ENCODE measurements around the gene RRAS2. TPM values are rescaled to one million over a fixed set of nuclear protein-coding genes. Genes with fewer than 3 reads are reported as not detected.

RRAS2 gene
- polyA plus RNA-seq, 3 donors, result 0.19 to 0.31 TPM; not detected in 1

GRCh38 chr11:14320020-14320419 is 39.0 kb downstream of the RRAS2 start:
- TF ChIP-seq CTCF (IDR thresholded peaks at IDR 0.05), result no peak
- no peaks in the 10 kb centered on the region for H3K79me2 ChIP-seq (ENCODE audit: insufficient read depth, low read length)
- H3K27me3 ChIP-seq (ENCODE audit: control insufficient read depth in 2 of 2, insufficient read depth in 2 of 2, low read length in 2 of 2), result no peaks in the 10 kb centered on the region
- H4K20me1 ChIP-seq (ENCODE audit: insufficient read depth, low read length), result no peaks in the 10 kb centered on the region
- Mint-ChIP-seq H3K4me3 (no peak overlapping the region), H3K27ac (no peak overlapping the region), H3K36me3 (no peaks in the 10 kb centered on the region), H3K27me3 (ENCODE audit: low read depth in 3 of 3) (peaks cover 2 to 8% (median 8%) of the 10 kb centered on the region in 3 donors), H3K4me1 (no peaks in the 10 kb centered on the region), H3K9me3 (no peaks in the 10 kb centered on the region)
- WGBS (ENCODE audit: insufficient coverage), result no CpG with 5 or more reads among the region's 3 CpGs
- no peak overlapping the region for H2AFZ ChIP-seq (ENCODE audit: insufficient read depth, low read depth, low read length, poor library complexity, severe bottlenecking)
- intact Hi-C loops (cut with micrococcal nuclease), result no loop called here
- DNase-seq, result no peak
- no peaks in the 10 kb centered on the region for H3K36me3 ChIP-seq (replicated peaks in 1 of 2; ENCODE audit: control insufficient read depth in 1 of 2, insufficient read depth in 2 of 2, low read length in 2 of 2)
- H3K4me1 ChIP-seq (ENCODE audit: control insufficient read depth in 1 of 2, insufficient read depth in 2 of 2, low read length in 2 of 2), result no peaks in the 10 kb centered on the region
- no peak overlapping the region for H3K9ac ChIP-seq (ENCODE audit: insufficient read depth, low read length, poor library complexity, severe bottlenecking)
- no peaks in the 10 kb centered on the region for H3K9me3 ChIP-seq (replicated peaks in 1 of 2; ENCODE audit: control insufficient read depth in 1 of 2, insufficient read depth in 1 of 2, low read length in 2 of 2)
- no peak overlapping the region for H3K4me3 ChIP-seq (replicated peaks in 1 of 3; ENCODE audit: low read depth in 2 of 3, low read length in 3 of 3)
- H3K27ac ChIP-seq (ENCODE audit: low read depth in 1 of 2, low read length in 2 of 2), result no peak overlapping the region
- H3K4me2 ChIP-seq (replicated peaks; ENCODE audit: extremely low read depth, low read length, poor library complexity, severe bottlenecking), result no peak overlapping the region

GRCh38 chr11:14318581-14318981 is 40.4 kb downstream of the RRAS2 start:
- WGBS (ENCODE audit: insufficient coverage), result no CpG with 5 or more reads among the region's 1 CpG
- TF ChIP-seq CTCF (IDR thresholded peaks at IDR 0.05), result no peak
- Histone ChIP-seq H3K79me2 (ENCODE audit: insufficient read depth, low read length) (no peaks in the 10 kb centered on the region), H3K9ac (ENCODE audit: insufficient read depth, low read length, poor library complexity, severe bottlenecking) (no peak overlapping the region), H3K9me3 (replicated peaks in 1 of 2; ENCODE audit: control insufficient read depth in 1 of 2, insufficient read depth in 1 of 2, low read length in 2 of 2) (no peaks in the 10 kb centered on the region), H3K4me2 (replicated peaks; ENCODE audit: extremely low read depth, low read length, poor library complexity, severe bottlenecking) (no peak overlapping the region), H3K27ac (ENCODE audit: low read depth in 1 of 2, low read length in 2 of 2) (no peak overlapping the region), H3K36me3 (replicated peaks in 1 of 2; ENCODE audit: control insufficient read depth in 1 of 2, insufficient read depth in 2 of 2, low read length in 2 of 2) (no peaks in the 10 kb centered on the region), H3K4me1 (ENCODE audit: control insufficient read depth in 1 of 2, insufficient read depth in 2 of 2, low read length in 2 of 2) (no peaks in the 10 kb centered on the region), H2AFZ (ENCODE audit: insufficient read depth, low read depth, low read length, poor library complexity, severe bottlenecking) (no peak overlapping the region), H4K20me1 (ENCODE audit: insufficient read depth, low read length) (no peaks in the 10 kb centered on the region), H3K4me3 (replicated peaks in 1 of 3; ENCODE audit: low read depth in 2 of 3, low read length in 3 of 3) (no peak overlapping the region), H3K27me3 (ENCODE audit: control insufficient read depth in 2 of 2, insufficient read depth in 2 of 2, low read length in 2 of 2) (no peaks in the 10 kb centered on the region)
- H3K4me3 Mint-ChIP-seq, result no peak overlapping the region
- no peaks in the 10 kb centered on the region for H3K4me1 Mint-ChIP-seq
- DNase-seq, result no peak
- intact Hi-C loops (cut with micrococcal nuclease), result no loop called here
- no peaks in the 10 kb centered on the region for H3K36me3 Mint-ChIP-seq
- no peak overlapping the region for H3K27ac Mint-ChIP-seq
- peaks cover 2 to 8% (median 7%) of the 10 kb centered on the region in 3 donors for H3K27me3 Mint-ChIP-seq (ENCODE audit: low read depth in 3 of 3)
- no peaks in the 10 kb centered on the region for H3K9me3 Mint-ChIP-seq

Data from CD14-positive monocyte (primary cell).